ENCODE data around the gene OTOG. TPM values are rescaled to one million over a fixed set of nuclear protein-coding genes. Genes with fewer than 3 reads are reported as not detected.

OTOG gene
- total RNA-seq, 2 experiments from 2014 or later: not detected

DNA sequence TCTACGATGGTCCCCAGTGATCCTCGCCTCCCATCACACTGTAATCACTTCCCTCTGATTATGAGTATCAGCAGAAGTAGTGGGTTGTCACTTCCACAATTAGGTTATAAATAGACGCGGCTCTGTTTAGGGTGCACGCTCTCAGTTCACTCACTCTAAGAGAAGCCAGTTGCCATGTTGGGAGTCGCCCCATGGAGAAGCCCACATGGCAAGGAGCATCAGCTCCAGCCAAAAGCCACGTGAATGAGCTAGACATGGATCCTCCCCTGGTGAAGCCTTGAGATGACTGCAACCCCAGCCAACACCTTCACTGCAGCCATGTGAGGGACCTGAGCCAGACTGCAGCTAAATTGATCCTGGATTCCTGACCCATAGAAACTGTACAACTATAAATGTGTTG lies 145.9 kb downstream of the OTOG start:
- Mint-ChIP-seq H3K9me3 (no peaks in the 10 kb centered on the region), H3K4me3 (no peak overlapping the region), H3K27ac (no peak overlapping the region), H3K27me3 (peaks cover 39% of the 10 kb centered on the region), H3K36me3 (ENCODE audit: low read depth) (no peaks in the 10 kb centered on the region), H3K4me1 (ENCODE audit: low read depth) (no peaks in the 10 kb centered on the region)
- ATAC-seq (no peak), DNase-seq (no peak)
- ChIA-PET CTCF (no interaction called here), POLR2A (no interaction called here)
- TF ChIP-seq, protein P1, sequence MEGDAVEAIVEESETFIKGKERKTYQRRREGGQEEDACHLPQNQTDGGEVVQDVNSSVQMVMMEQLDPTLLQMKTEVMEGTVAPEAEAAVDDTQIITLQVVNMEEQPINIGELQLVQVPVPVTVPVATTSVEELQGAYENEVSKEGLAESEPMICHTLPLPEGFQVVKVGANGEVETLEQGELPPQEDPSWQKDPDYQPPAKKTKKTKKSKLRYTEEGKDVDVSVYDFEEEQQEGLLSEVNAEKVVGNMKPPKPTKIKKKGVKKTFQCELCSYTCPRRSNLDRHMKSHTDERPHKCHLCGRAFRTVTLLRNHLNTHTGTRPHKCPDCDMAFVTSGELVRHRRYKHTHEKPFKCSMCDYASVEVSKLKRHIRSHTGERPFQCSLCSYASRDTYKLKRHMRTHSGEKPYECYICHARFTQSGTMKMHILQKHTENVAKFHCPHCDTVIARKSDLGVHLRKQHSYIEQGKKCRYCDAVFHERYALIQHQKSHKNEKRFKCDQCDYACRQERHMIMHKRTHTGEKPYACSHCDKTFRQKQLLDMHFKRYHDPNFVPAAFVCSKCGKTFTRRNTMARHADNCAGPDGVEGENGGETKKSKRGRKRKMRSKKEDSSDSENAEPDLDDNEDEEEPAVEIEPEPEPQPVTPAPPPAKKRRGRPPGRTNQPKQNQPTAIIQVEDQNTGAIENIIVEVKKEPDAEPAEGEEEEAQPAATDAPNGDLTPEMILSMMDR (IDR thresholded peaks at IDR 0.05): no peak
- intact Hi-C loops (cut with micrococcal nuclease): no loop called here

DNA sequence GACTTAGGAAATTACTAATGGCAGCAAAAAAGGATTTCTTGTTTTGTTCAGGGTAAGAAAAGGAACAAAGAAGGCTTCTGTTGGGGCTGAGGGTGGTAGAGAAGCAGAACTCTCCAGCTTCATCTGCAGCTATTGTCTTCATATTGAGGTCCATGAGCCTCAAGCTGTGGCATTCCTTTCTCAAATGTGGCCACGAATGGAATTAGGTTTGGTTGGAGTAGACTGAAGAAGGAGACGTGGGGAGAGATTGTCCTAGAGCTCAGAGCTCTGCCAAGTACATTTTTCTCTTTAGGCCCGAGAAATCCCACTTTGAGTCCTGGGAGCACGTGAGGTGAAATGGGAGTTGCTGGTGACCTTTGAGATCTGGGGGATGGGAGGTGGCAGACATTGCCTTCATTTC lies 146.5 kb downstream of the OTOG start:
- ATAC-seq: no peak
- intact Hi-C loops (cut with micrococcal nuclease): no loop called here
- H3K9me3 Mint-ChIP-seq: no peaks in the 10 kb centered on the region
- no peaks in the 10 kb centered on the region for H3K4me1 Mint-ChIP-seq (ENCODE audit: low read depth)
- ChIA-PET POLR2A (no interaction called here), CTCF (no interaction called here)
- H3K27me3 Mint-ChIP-seq: peaks cover 42% of the 10 kb centered on the region
- no peaks in the 10 kb centered on the region for H3K36me3 Mint-ChIP-seq (ENCODE audit: low read depth)
- DNase-seq: no peak
- no peak overlapping the region for H3K27ac Mint-ChIP-seq
- no peak overlapping the region for H3K4me3 Mint-ChIP-seq
- TF ChIP-seq, protein P1 (IDR thresholded peaks at IDR 0.05): no peak

DNA sequence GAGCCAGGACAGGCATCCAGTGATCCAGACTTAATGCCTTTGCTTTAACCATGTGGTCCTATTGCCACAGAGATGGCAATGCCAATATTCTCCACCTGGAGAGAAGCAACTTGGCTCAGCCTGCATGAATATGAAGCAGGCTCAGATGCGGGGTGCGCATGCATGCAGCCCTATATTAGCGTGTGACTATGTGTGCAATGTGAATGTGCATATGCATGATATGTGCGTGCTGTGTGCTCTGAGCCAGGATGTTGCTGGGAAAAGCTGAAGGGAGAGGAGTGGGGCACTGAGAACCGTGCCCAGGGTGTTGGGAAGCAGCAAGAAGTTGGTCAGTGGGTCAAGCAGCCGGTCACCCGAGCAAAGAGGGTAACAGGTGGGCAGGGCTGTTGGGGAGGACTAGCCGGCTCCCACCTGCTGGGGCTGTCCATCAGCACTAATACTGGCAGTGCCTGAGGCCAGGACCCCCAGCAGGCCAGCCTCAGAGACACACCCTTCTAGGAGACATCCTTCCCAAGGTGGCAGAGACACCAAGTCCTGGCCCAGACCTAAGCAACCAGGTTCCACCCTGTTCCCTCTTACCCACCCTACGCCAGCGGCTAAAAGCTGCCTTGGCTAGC lies 147.5 kb downstream of the OTOG start:
- ATAC-seq (no peak), DNase-seq (no peak)
- Mint-ChIP-seq H3K4me3 (no peak overlapping the region), H3K27ac (no peak overlapping the region), H3K4me1 (ENCODE audit: low read depth) (no peaks in the 10 kb centered on the region), H3K9me3 (no peaks in the 10 kb centered on the region), H3K27me3 (peaks cover 42% of the 10 kb centered on the region), H3K36me3 (ENCODE audit: low read depth) (no peaks in the 10 kb centered on the region)
- TF ChIP-seq, protein P1 (IDR thresholded peaks at IDR 0.05): no peak
- intact Hi-C loops (cut with micrococcal nuclease): no loop called here
- ChIA-PET POLR2A (no interaction called here), CTCF (no interaction called here)

DNA sequence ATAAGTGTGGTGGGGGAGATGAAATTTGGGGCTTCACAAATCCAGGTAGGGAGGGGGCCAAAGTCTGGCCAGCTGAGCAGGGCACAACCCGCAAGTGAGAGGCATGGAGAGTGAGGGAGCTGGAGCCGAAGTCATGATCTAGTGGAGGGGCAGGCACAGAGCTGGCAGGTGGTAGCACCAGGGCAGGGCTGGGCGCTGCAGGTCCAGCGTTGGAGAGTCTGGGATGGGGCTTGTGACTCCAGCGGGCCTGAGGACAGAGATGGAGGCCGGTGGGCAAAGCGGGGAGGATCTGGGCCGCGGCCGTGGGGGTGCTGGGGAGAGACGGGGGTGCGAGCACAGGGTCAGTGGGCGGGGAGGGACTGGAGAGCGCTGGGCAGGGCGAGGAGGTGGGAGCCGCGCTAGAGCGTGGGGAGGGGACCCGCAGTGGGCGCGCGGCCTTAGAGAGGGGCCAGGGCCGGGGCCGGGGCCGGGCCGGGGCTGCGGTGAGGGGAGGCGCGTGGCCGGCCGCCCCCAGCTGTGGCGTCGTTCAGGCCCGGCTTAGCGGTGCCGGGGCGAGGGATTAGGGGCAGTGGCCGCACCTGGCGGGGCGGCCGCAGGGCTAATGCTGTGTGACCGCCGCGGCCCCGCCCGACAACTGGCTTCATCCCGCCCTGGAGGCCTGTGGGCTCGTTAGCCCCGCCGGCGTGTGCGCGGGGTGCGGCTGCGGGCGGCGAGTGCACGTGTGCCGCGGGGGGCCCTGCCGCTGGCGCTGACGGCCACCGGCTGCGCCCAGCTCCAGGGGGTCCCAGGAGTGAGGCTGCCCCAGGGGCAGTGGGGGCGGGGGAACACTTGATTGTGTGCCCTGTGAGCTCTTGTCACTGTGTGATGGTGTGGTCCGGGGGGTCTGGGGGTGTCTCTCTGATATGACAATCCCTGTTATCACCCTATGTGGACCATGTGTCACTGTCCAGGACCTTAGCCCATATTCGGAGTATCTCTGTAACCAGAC lies 148.7 kb downstream of the OTOG start:
- no peak for DNase-seq
- TF ChIP-seq, protein P1 (IDR thresholded peaks at IDR 0.05): no peak
- H3K4me3 Mint-ChIP-seq: no peak overlapping the region
- no peaks in the 10 kb centered on the region for H3K4me1 Mint-ChIP-seq (ENCODE audit: low read depth)
- H3K27me3 Mint-ChIP-seq: peaks cover 42% of the 10 kb centered on the region
- no peak overlapping the region for H3K27ac Mint-ChIP-seq
- no peaks in the 10 kb centered on the region for H3K36me3 Mint-ChIP-seq (ENCODE audit: low read depth)
- no peak for ATAC-seq
- intact Hi-C loops (cut with micrococcal nuclease): no loop called here
- ChIA-PET CTCF (no interaction called here), POLR2A (no interaction called here)
- no peaks in the 10 kb centered on the region for H3K9me3 Mint-ChIP-seq

DNA sequence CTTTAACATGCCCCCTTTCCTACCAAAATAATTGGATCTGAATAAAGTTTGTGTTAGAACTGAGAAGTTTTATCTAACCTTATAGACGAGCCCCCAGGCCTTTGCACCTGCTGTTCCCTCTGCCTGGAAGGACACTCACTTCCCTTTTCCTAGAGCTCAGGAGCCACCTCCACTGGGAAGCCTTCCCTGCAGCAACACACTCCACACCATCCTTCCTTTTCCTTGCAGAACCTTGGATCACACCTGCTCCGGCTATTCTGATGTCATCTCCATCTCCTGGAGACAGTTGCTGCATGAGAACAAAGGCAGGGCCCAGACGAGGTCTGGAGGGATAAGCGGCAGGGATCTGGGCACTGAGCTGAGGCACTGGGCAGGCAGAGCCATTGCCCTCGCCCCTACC lies 149.7 kb downstream of the OTOG start:
- no peaks in the 10 kb centered on the region for H3K4me1 Mint-ChIP-seq (ENCODE audit: low read depth)
- ATAC-seq (no peak), DNase-seq (no peak)
- TF ChIP-seq, protein P1 (IDR thresholded peaks at IDR 0.05): no peak
- no peaks in the 10 kb centered on the region for H3K9me3 Mint-ChIP-seq
- ChIA-PET POLR2A (no interaction called here), CTCF (interaction anchor here (1.1 kb wide), 1 partner anchor 34 kb away, joined by 5 read pairs; no protein-coding TSS in a partner anchor)
- no peaks in the 10 kb centered on the region for H3K36me3 Mint-ChIP-seq (ENCODE audit: low read depth)
- intact Hi-C loops (cut with micrococcal nuclease): no loop called here
- H3K27me3 Mint-ChIP-seq: peaks cover 41% of the 10 kb centered on the region
- H3K4me3 Mint-ChIP-seq: no peak overlapping the region
- H3K27ac Mint-ChIP-seq: no peak overlapping the region
